ENCODE results near the gene SNRPE. TPM values are rescaled to one million over a fixed set of nuclear protein-coding genes. Genes with fewer than 3 reads are reported as not detected.

SNRPE gene
- 54.7 and 63.3 TPM in 2 replicates for total RNA-seq

GRCh38 chr1:203861379-203862184 lies at the start of gene SNRPE:
Gene SNRPE, plus strand, starts transcription at chr1:203861599. Its CDS starts 61 bp downstream, at chr1:203861660.

Other genes with a start within 250 kb of the SNRPE start
- 137 and 200 TPM in 2 replicates for gene ATP2B4, start 234.8 kb upstream of the SNRPE start, total RNA-seq
- gene LAX1, start 96.4 kb upstream of the SNRPE start, total RNA-seq: 0.09 TPM in 1 of 2 replicates, not detected in the other
- 4.4 and 6.3 TPM in 2 replicates for gene ZBED6, start 66.0 kb upstream of the SNRPE start, total RNA-seq
- gene ZC3H11A, start 66.0 kb upstream of the SNRPE start, total RNA-seq: 53.1 and 58.5 TPM in 2 replicates
- gene SOX13, start 211.5 kb downstream of the SNRPE start, total RNA-seq: 1.7 and 1.8 TPM in 2 replicates